Measurements from ENCODE around the gene MGAM2. TPM values are rescaled to one million over a fixed set of nuclear protein-coding genes. Genes with fewer than 3 reads are reported as not detected.

The MGAM2 gene
- total and polyA plus RNA-seq, 2 donors: 0.03 to 0.05 TPM

DNA sequence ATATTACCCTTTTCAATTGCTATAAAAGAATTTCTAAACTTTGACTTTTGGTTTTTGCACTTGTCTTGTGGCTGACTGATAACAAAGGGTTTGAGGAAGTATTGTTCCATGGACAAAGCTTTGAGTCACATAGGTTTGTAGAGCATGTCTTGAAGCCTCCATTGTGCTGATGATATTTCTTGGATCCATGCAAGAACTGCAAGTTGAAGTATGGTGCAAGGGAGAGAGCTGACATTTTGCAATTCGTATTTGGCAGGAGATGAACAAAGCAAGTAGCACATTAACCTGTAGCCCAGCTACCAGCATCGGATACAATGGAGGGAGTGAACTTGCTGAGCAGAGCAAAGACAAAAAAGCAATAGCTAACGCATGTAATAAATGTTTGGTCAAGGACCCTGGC, 23.4 kb downstream of the MGAM2 start:
- no peak overlapping the region for H3K27ac ChIP-seq (ENCODE audit: low read depth)
- no peak overlapping the region for H3K4me3 ChIP-seq (ENCODE audit: low read depth, low read length)
- WGBS: 82% methylated on average over 3 of the region's 3 CpGs
- H3K4me1 ChIP-seq (ENCODE audit: insufficient read depth): no peaks in the 10 kb centered on the region
- DNase-seq (ENCODE audit: extremely low spot score): no peak
- H3K36me3 ChIP-seq (ENCODE audit: insufficient read depth): no peaks in the 10 kb centered on the region

- no peak overlapping the region for H3K4me3 ChIP-seq (ENCODE audit: low read depth, low read length)
- 91% methylated on average over 2 of the region's 2 CpGs for WGBS
- H3K36me3 ChIP-seq (ENCODE audit: insufficient read depth): no peaks in the 10 kb centered on the region
- H3K4me1 ChIP-seq (ENCODE audit: insufficient read depth): no peaks in the 10 kb centered on the region
- H3K27ac ChIP-seq (ENCODE audit: low read depth): no peak overlapping the region
- DNase-seq (ENCODE audit: extremely low spot score): no peak
Observed at GRCh38 chr7:142138996-142139395, 27.5 kb downstream of the MGAM2 start.

DNA sequence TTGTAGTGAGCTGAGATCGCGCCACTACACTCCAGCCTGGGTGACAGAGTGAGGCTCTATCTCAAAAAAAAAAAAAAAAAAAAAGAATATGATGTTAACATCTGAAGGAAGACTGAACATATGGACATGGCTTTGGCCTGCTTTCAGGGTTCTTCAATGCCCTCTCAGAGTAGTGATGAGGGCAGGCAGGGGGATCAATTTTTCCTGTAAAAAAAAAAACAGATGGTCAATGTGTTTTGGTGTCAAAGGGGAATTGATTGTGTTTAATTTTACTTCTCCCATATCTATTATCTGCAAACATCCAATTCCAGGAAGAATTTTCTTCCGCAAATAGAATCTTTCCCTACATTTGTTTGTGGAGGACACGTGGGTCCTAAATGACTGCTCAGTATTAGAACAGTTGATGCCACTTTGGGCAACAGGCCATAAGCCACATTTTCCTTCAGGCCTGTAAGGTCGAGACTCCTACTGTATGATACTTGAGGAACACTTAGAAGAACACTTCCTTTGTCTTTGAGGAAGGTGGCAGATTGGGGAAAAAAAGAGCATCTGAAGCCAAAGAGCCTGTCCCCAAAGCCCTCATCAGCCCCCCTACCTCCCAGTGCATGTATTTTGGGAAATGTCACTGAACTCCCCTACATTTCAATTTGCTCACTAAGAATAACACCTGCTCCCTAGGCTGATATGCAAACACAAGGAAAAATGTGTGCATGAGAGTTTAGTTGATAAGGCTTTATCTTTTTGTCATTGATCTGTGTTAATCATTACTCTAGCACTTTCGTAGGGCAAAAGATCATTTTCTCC, 28.3 kb downstream of the MGAM2 start:
- no peak for DNase-seq (ENCODE audit: extremely low spot score)
- no peaks in the 10 kb centered on the region for H3K36me3 ChIP-seq (ENCODE audit: insufficient read depth)
- H3K4me3 ChIP-seq (ENCODE audit: low read depth, low read length): no peak overlapping the region
- no peak overlapping the region for H3K27ac ChIP-seq (ENCODE audit: low read depth)
- H3K4me1 ChIP-seq (ENCODE audit: insufficient read depth): no peaks in the 10 kb centered on the region
- 74% methylated on average over 6 of the region's 6 CpGs for whole genome bisulfite sequencing

- whole genome bisulfite sequencing: 81% methylated on average over 2 of the region's 2 CpGs
Observed at GRCh38 chr7:142140401-142140959, 29.0 kb downstream of the MGAM2 start.

GRCh38 chr7:142142702-142143101, 31.2 kb downstream of the MGAM2 start:
- no peaks in the 10 kb centered on the region for H3K4me1 ChIP-seq (ENCODE audit: insufficient read depth)
- H3K36me3 ChIP-seq (ENCODE audit: insufficient read depth): no peaks in the 10 kb centered on the region
- DNase-seq (ENCODE audit: extremely low spot score): no peak
- WGBS: 90% methylated on average over 8 of the region's 8 CpGs
- H3K27ac ChIP-seq (ENCODE audit: low read depth): no peak overlapping the region
- H3K4me3 ChIP-seq (ENCODE audit: low read depth, low read length): no peak overlapping the region

More at GRCh38 chr7:142140401-142140959, 29.0 kb downstream of the MGAM2 start:
- H3K27ac ChIP-seq (ENCODE audit: low read depth): no peak overlapping the region
- no peaks in the 10 kb centered on the region for H3K4me1 ChIP-seq (ENCODE audit: insufficient read depth)
- no peaks in the 10 kb centered on the region for H3K36me3 ChIP-seq (ENCODE audit: insufficient read depth)
- H3K4me3 ChIP-seq (ENCODE audit: low read depth, low read length): no peak overlapping the region
- no peak for DNase-seq (ENCODE audit: extremely low spot score)

GRCh38 chr7:142146124-142146523, 34.6 kb downstream of the MGAM2 start:
- Histone ChIP-seq H3K36me3 (ENCODE audit: insufficient read depth) (no peaks in the 10 kb centered on the region), H3K4me1 (ENCODE audit: insufficient read depth) (no peaks in the 10 kb centered on the region), H3K27ac (ENCODE audit: low read depth) (no peak overlapping the region), H3K4me3 (ENCODE audit: low read depth, low read length) (no peak overlapping the region)
- no peak for DNase-seq (ENCODE audit: extremely low spot score)
- 61% methylated on average over 2 of the region's 2 CpGs for WGBS

- DNase-seq (ENCODE audit: extremely low spot score): no peak
- Histone ChIP-seq H3K27ac (ENCODE audit: low read depth) (no peak overlapping the region), H3K4me3 (ENCODE audit: low read depth, low read length) (no peak overlapping the region), H3K36me3 (ENCODE audit: insufficient read depth) (no peaks in the 10 kb centered on the region), H3K4me1 (ENCODE audit: insufficient read depth) (no peaks in the 10 kb centered on the region)
- 62% methylated on average over 1 of the region's 1 CpG for WGBS
Observed at GRCh38 chr7:142150356-142150755, 38.8 kb downstream of the MGAM2 start.

DNA sequence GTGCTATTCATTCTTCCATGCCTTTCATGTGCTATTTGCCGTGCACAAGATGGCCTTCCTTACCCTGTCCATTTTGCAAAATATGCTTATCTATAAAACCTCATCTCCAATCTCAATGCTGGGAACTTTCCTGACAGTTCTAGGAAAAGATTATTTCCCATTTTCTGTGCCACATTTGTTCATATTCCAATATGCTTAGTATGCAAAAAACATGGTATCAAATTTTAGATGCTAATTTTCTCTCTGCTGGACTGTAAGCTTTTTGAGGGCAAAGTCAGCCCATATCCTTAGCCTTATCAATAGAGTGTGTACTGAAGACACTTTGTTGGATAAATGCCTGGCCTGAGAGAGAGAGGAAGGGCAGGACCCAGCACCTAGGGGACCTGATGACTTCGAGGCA, 39.4 kb downstream of the MGAM2 start:
- WGBS: 89% methylated on average over 2 of the region's 2 CpGs
- Histone ChIP-seq H3K4me3 (ENCODE audit: low read depth, low read length) (no peak overlapping the region), H3K27ac (ENCODE audit: low read depth) (no peak overlapping the region), H3K36me3 (ENCODE audit: insufficient read depth) (no peaks in the 10 kb centered on the region), H3K4me1 (ENCODE audit: insufficient read depth) (no peaks in the 10 kb centered on the region)
- DNase-seq (ENCODE audit: extremely low spot score): no peak

DNA sequence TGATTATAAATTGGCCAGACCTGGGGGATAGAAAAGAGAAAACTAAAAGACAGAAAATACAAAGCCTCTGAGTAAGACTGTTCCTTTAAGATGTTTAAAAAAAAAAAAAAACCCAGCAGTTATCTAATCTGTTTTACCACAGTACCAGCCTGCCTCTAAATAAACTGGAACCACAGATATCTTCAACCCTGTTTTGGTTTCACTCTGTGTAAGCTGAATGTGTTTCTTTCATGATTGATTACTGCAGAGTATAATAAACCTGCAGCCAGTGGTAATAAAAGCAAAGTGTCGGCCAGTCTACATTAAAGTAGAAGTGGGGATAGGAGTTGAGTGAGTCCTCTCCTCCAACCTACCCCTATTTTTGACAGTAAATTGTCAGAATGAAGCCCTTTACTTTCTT, 40.6 kb downstream of the MGAM2 start:
- H3K36me3 ChIP-seq (ENCODE audit: insufficient read depth): no peaks in the 10 kb centered on the region
- no peak for DNase-seq (ENCODE audit: extremely low spot score)
- H3K4me3 ChIP-seq (ENCODE audit: low read depth, low read length): no peak overlapping the region
- 27% methylated on average over 1 of the region's 1 CpG for WGBS
- H3K27ac ChIP-seq (ENCODE audit: low read depth): no peak overlapping the region
- no peaks in the 10 kb centered on the region for H3K4me1 ChIP-seq (ENCODE audit: insufficient read depth)

DNA sequence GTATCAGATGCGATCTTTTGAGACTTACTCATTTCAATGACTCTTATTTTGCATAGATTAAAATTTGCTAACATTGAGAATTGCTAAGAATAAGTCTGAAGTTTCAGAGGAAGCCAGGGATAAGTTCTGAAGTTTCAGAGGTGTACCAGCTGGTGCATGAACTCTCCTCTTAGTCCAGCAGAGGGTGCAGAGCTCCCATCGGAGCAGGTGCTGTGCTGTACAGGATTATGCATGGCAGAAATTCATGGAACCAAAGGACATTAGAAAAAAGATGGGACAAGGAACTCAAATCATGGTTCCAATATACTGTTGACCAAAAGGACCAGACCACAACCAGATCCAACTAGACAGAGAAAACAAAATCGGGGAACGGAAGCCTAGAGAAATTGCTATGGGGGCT, 41.9 kb downstream of the MGAM2 start:
- H3K4me3 ChIP-seq (ENCODE audit: low read depth, low read length): no peak overlapping the region
- 79% methylated on average over 4 of the region's 4 CpGs for WGBS
- no peaks in the 10 kb centered on the region for H3K36me3 ChIP-seq (ENCODE audit: insufficient read depth)
- H3K4me1 ChIP-seq (ENCODE audit: insufficient read depth): no peaks in the 10 kb centered on the region
- no peak overlapping the region for H3K27ac ChIP-seq (ENCODE audit: low read depth)
- no peak for DNase-seq (ENCODE audit: extremely low spot score)

DNA sequence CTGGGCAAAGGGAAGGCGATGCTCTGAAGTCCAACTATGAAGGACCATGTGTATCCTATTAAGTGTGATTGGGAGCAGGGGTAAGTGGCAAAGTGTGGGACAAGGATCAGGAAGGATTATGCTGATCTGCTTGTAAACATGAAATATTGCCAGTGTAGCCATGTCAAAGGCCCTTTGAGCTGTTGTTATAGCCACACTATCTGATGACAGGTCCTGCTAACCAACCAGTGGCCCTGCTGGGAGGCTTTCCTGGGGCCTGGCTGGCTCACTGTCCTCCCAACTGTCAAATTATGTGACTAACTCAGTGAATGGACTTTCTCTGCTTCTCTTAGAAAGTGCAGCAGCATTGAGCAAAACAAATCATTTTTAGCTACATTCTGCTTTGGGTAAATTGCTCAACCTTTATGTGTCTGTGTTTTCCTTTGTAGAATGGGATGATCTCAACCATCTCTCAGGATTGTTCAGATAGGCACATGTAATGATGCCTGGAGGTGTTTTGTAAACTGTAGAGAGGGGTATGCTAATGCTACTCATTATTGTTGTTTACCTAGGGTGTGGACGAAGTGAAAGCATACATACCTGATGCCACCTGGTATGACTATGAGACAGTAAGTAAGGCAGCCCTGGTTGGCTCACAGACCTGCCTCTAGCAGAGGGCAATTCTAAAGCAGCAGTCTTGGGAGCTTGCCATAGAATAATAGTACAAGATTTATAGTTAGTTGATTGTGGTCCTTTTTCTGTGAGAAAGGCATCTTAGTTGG, 47.4 kb downstream of the MGAM2 start:
- Histone ChIP-seq H3K36me3 (ENCODE audit: insufficient read depth) (no peaks in the 10 kb centered on the region), H3K4me1 (ENCODE audit: insufficient read depth) (no peaks in the 10 kb centered on the region), H3K4me3 (ENCODE audit: low read depth, low read length) (no peak overlapping the region), H3K27ac (ENCODE audit: low read depth) (no peak overlapping the region)
- WGBS: 44% methylated on average over 2 of the region's 2 CpGs
- no peak for DNase-seq (ENCODE audit: extremely low spot score)

DNA sequence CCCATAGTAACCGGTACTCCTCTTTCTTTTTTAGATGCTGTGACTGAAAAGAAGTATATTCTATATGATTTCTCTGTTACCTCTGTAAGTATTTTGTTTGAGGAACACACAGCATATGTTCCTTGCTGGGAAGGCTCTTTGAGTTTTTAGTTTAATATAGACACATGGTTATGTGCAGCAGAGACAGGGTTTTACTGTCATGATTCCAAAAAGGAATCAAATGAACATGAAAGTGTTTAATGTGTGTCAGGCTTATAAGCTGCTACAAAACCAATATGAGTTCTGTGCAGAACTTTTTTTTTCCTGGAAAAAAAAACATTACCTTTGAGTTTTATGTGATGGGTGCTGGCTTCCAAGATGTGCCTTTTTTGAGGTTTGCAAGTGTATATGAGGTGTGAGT, 50.4 kb downstream of the MGAM2 start:
- Histone ChIP-seq H3K4me1 (ENCODE audit: insufficient read depth) (no peaks in the 10 kb centered on the region), H3K4me3 (ENCODE audit: low read depth, low read length) (no peak overlapping the region), H3K27ac (ENCODE audit: low read depth) (no peak overlapping the region), H3K36me3 (ENCODE audit: insufficient read depth) (no peaks in the 10 kb centered on the region)
- 57% methylated on average over 1 of the region's 1 CpG for WGBS
- DNase-seq (ENCODE audit: extremely low spot score): no peak

DNA sequence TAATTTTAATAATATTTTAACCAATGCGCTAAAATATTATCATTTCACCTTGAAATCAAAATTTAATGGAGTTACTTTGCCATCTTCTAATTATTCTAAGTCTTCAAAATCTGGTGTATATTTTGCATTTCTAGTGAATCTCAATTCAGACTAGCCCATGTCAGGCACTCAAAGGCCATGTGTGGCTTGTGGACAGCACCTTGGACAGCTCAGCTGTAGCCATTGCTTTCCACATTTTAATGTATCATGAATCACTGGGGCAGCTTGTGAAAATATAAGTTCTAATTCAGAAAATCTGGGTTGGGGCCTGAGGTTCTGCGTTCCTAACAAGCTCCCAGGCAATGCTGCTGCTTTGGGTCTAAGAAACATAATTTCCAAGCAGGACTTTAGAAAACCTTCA, 57.2 kb downstream of the MGAM2 start:
- H3K4me3 ChIP-seq (ENCODE audit: low read depth, low read length): no peak overlapping the region
- no peak for DNase-seq (ENCODE audit: extremely low spot score)
- WGBS: 91% methylated on average over 2 of the region's 2 CpGs

DNA sequence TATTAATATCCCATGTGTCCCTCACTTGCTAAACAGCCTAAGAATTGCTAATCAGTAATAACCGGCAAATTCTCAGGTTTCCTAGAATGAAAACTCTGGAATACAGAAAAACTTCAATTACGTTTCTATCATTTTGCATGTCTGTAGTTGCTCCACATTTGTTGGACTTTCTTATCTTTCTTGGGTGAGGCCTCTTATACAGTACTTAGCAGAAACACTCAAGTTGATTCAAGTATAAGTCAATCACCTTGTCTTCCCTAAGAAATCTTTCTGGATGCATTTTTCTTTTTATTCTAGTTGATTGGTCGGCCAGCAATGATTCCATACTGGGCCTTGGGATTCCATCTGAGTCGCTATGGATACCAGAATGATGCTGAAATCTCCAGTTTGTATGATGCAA, 61.4 kb downstream of the MGAM2 start:
- 74% methylated on average over 4 of the region's 4 CpGs for WGBS
- H3K4me3 ChIP-seq (ENCODE audit: low read depth, low read length): no peak overlapping the region
- H3K27ac ChIP-seq (ENCODE audit: low read depth): no peak overlapping the region
- no peaks in the 10 kb centered on the region for H3K4me1 ChIP-seq (ENCODE audit: insufficient read depth)
- no peaks in the 10 kb centered on the region for H3K36me3 ChIP-seq (ENCODE audit: insufficient read depth)
- DNase-seq (ENCODE audit: extremely low spot score): no peak

More for the DNA sequence above, 57.2 kb downstream of the MGAM2 start:
- H3K27ac ChIP-seq (ENCODE audit: low read depth): no peak overlapping the region
- H3K4me1 ChIP-seq (ENCODE audit: insufficient read depth): no peaks in the 10 kb centered on the region
- H3K36me3 ChIP-seq (ENCODE audit: insufficient read depth): no peaks in the 10 kb centered on the region

Data from urinary bladder (tissue), 4 donors.